WI38 (cell line): ENCODE measurements around the gene MBLAC2.

Experiments used
- H3K4me3 ChIP-seq: 2 replicates; pipeline ENCODE4 v1.5.1; 2011; ENCODE audit warnings: low read depth, mild to moderate bottlenecking, control low read depth, low read length
- CTCF ChIP-seq: IDR thresholded peaks from 2 replicates; pipeline ENCODE4 v1.5.1; 2012; ENCODE audit warnings: low read depth, mild to moderate bottlenecking, control low read depth, low read length

The MBLAC2 gene

GRCh38 chr5:90472783-90473395, 1.7 kb downstream of the MBLAC2 start:
- no peak for TF ChIP-seq CTCF
- peak overlapping the region; percentile 85 for H3K4me3 ChIP-seq

GRCh38 chr5:90461288-90461687, 13.3 kb downstream of the MBLAC2 start:
- TF ChIP-seq CTCF: no peak
- H3K4me3 ChIP-seq: no peak overlapping the region

GRCh38 chr5:90446961-90447360, 27.6 kb downstream of the MBLAC2 start:
- no peak for TF ChIP-seq CTCF
- H3K4me3 ChIP-seq: no peak overlapping the region

GRCh38 chr5:90440644-90441043, 33.9 kb downstream of the MBLAC2 start:
- TF ChIP-seq CTCF: no peak
- no peak overlapping the region for H3K4me3 ChIP-seq

- TF ChIP-seq CTCF: no peak
These were observed 36.5 kb downstream of the MBLAC2 start for GRCh38 chr5:90438100-90438499.

GRCh38 chr5:90437663-90438062, 36.9 kb downstream of the MBLAC2 start:
- no peak for TF ChIP-seq CTCF
- no peak overlapping the region for H3K4me3 ChIP-seq

More at GRCh38 chr5:90438100-90438499, 36.5 kb downstream of the MBLAC2 start:
- no peak overlapping the region for H3K4me3 ChIP-seq

GRCh38 chr5:90434116-90434714, 40.4 kb downstream of the MBLAC2 start:
- peak; percentile 71 for TF ChIP-seq CTCF
- H3K4me3 ChIP-seq: no peak overlapping the region
